ENCODE results near the gene EXT2.

Gene EXT2

GRCh38 chr11:44125598-44125997 lies 30.1 kb downstream of the EXT2 start:
- DNase-seq (ENCODE audit: low spot score), result no peak
- in situ Hi-C loops (cut with MboI; ENCODE audit: low pct_unique_long_range_greater_than_20kb, low sequenced_read_pairs, unreplicated experiment), result no loop called here
- no peak for TF ChIP-seq CTCF (IDR thresholded peaks at IDR 0.05; ENCODE audit: extremely low read depth, insufficient read depth, missing control alignments)

GRCh38 chr11:44126304-44126703 lies 30.8 kb downstream of the EXT2 start:
- DNase-seq (ENCODE audit: low spot score), result no peak
- in situ Hi-C loops (cut with MboI; ENCODE audit: low pct_unique_long_range_greater_than_20kb, low sequenced_read_pairs, unreplicated experiment), result no loop called here
- no peak for TF ChIP-seq CTCF (IDR thresholded peaks at IDR 0.05; ENCODE audit: extremely low read depth, insufficient read depth, missing control alignments)

- in situ Hi-C loops (cut with MboI; ENCODE audit: low pct_unique_long_range_greater_than_20kb, low sequenced_read_pairs, unreplicated experiment), result no loop called here
Observed at GRCh38 chr11:44127130-44127529, 31.7 kb downstream of the EXT2 start.

GRCh38 chr11:44128729-44129128 lies 33.3 kb downstream of the EXT2 start:
- in situ Hi-C loops (cut with MboI; ENCODE audit: low pct_unique_long_range_greater_than_20kb, low sequenced_read_pairs, unreplicated experiment), result no loop called here
- DNase-seq (ENCODE audit: low spot score), result no peak
- no peak for TF ChIP-seq CTCF (IDR thresholded peaks at IDR 0.05; ENCODE audit: extremely low read depth, insufficient read depth, missing control alignments)

More at GRCh38 chr11:44127130-44127529, 31.7 kb downstream of the EXT2 start:
- DNase-seq (ENCODE audit: low spot score), result no peak
- TF ChIP-seq CTCF (IDR thresholded peaks at IDR 0.05; ENCODE audit: extremely low read depth, insufficient read depth, missing control alignments), result no peak

GRCh38 chr11:44130751-44131150 lies 35.3 kb downstream of the EXT2 start:
- DNase-seq (ENCODE audit: low spot score), result no peak
- in situ Hi-C loops (cut with MboI; ENCODE audit: low pct_unique_long_range_greater_than_20kb, low sequenced_read_pairs, unreplicated experiment), result no loop called here
- TF ChIP-seq CTCF (IDR thresholded peaks at IDR 0.05; ENCODE audit: extremely low read depth, insufficient read depth, missing control alignments), result no peak

GRCh38 chr11:44133335-44133946 lies 38.0 kb downstream of the EXT2 start:
- peak; percentile 68 for TF ChIP-seq CTCF (IDR thresholded peaks at IDR 0.05; ENCODE audit: extremely low read depth, insufficient read depth, missing control alignments)
- in situ Hi-C loops (cut with MboI; ENCODE audit: low pct_unique_long_range_greater_than_20kb, low sequenced_read_pairs, unreplicated experiment), result no loop called here
- peak; percentile 22 for DNase-seq (ENCODE audit: low spot score)
